Keratinocyte (primary cell): ENCODE results near the gene SAMD4A. TPM values are rescaled to one million over a fixed set of nuclear protein-coding genes. Genes with fewer than 3 reads are reported as not detected.
A peak's percentile ranks its signal among the peaks of the same experiment; 100 is the strongest.

Source experiments
- DNase-seq: peaks from one replicate; pipeline ENCODE4 v3.0.0-alpha.2; 2011; ENCODE audit warnings: low read depth, missing footprints, low spot score
- FAIRE-seq: peaks from 2 replicates; lab custom pipeline; 2011; peaks lifted over from hg19 to GRCh38; lab: Jason Lieb, UNC
- H2AFZ ChIP-seq: 2 replicates; pipeline ENCODE4 v1.6.0; 2012; ENCODE audit warnings: low read length, control low read depth, inconsistent platforms; ENCODE audit not compliant: control insufficient read depth
- H3K27ac ChIP-seq: 2 replicates; pipeline ENCODE4 v1.5.1; 2011; ENCODE audit warnings: low read length; ENCODE audit not compliant: control insufficient read depth, insufficient read depth
- H3K27me3 ChIP-seq: 3 replicates; pipeline ENCODE4 v1.6.0; 2011; ENCODE audit warnings: low read length; ENCODE audit not compliant: control insufficient read depth, insufficient read depth; ENCODE audit errors: extremely low read depth
- H3K36me3 ChIP-seq, 2 experiments: 2 replicates in 1 of 2; 3 replicates in 1 of 2; pipeline ENCODE4 v1.5.1; 2011; ENCODE audit warnings: low read length in 2 of 2, mild to moderate bottlenecking in 1 of 2; ENCODE audit not compliant: control insufficient read depth in 2 of 2, insufficient read depth in 2 of 2; ENCODE audit errors: extremely low read depth in 1 of 2
- H3K4me1 ChIP-seq: 3 replicates; pipeline ENCODE4 v1.5.1; 2011; ENCODE audit warnings: low read length; ENCODE audit not compliant: control insufficient read depth, insufficient read depth; ENCODE audit errors: extremely low read depth
- H3K4me2 ChIP-seq: 3 replicates; pipeline ENCODE4 v1.6.0; 2011; ENCODE audit warnings: low read depth, low read length; ENCODE audit not compliant: control insufficient read depth, insufficient read depth; ENCODE audit errors: extremely low read depth
- H3K4me3 ChIP-seq, 3 experiments: fragments of 200-600 bp in 1 of 3; sonication (generic) in 1 of 3; 2 replicates in 2 of 3; 3 replicates in 1 of 3; pipeline ENCODE4 v1.5.1; 2011 to 2016; ENCODE audit warnings: low read length in 3 of 3, mild to moderate bottlenecking in 3 of 3, control low read depth in 2 of 3, inconsistent platforms in 1 of 3, low read depth in 1 of 3, mixed read lengths in 1 of 3, mixed run types in 1 of 3, moderate library complexity in 1 of 3; ENCODE audit not compliant: control insufficient read depth in 2 of 3, insufficient read depth in 2 of 3; ENCODE audit errors: extremely low read depth in 1 of 3
- H3K79me2 ChIP-seq: 2 replicates; pipeline ENCODE4 v1.6.0; 2012; ENCODE audit warnings: low read length; ENCODE audit not compliant: control insufficient read depth, insufficient read depth
- H3K9ac ChIP-seq: 3 replicates; pipeline ENCODE4 v1.6.0; 2011; ENCODE audit warnings: low read length; ENCODE audit not compliant: control insufficient read depth, insufficient read depth; ENCODE audit errors: extremely low read depth
- H3K9me1 ChIP-seq: 3 replicates; pipeline ENCODE4 v1.6.0; 2011; ENCODE audit warnings: low read length; ENCODE audit not compliant: control insufficient read depth, insufficient read depth; ENCODE audit errors: extremely low read depth
- H3K9me3 ChIP-seq: 2 replicates; pipeline ENCODE4 v1.5.1; 2012; ENCODE audit warnings: low read depth, low read length; ENCODE audit not compliant: control insufficient read depth
- H4K20me1 ChIP-seq: 3 replicates; pipeline ENCODE4 v1.6.0; 2011; ENCODE audit warnings: low read length; ENCODE audit not compliant: control insufficient read depth, insufficient read depth; ENCODE audit errors: extremely low read depth
- EZH2 ChIP-seq: IDR thresholded peaks from one replicate; pipeline ENCODE4 v1.6.1; 2012; ENCODE audit warnings: inconsistent platforms, mild to moderate bottlenecking, low read length, moderate library complexity
- dilution Hi-C: fragments of 300-500 bp; cut with MboI; formaldehyde crosslinking; loops from one replicate; pipeline ENCODE4 v1.7.0; 2020; ENCODE audit warnings: low sequenced_read_pairs; ENCODE audit not compliant: extremely low pct_ligation_motif_present
- polyA plus RNA-seq, 5 experiments: library from polyadenylated mRNA; depleted of rRNA in 3 of 5; stranded (reverse) in 3 of 5; stranded (forward) in 1 of 5; unstranded in 1 of 5; fragments of >200 nt; gene quantifications; 1 replicate in 1 of 5; 2 replicates in 3 of 5; 3 replicates in 1 of 5; pipeline versions ENCODE4 v1.2.1 to v1.2.3, GENCODE V29; 2011 to 2012; ENCODE audit warnings: missing spikeins in 2 of 5, low read depth in 1 of 5, low replicate concordance in 1 of 5
- TF ChIP-seq, protein P1 (sequence below), 3 experiments: IDR thresholded peaks in 1 of 3; conservative IDR thresholded peaks in 1 of 3; optimal IDR thresholded peaks in 1 of 3; 2 replicates in 2 of 3; 3 replicates in 1 of 3; pipeline versions ENCODE3 to v1.5.1; 2011; ENCODE audit warnings: low read length in 3 of 3, mild to moderate bottlenecking in 3 of 3, moderate library complexity in 2 of 3, control low read depth in 1 of 3, inconsistent platforms in 1 of 3; ENCODE audit not compliant: insufficient read depth in 2 of 3; ENCODE audit errors: extremely low read depth in 1 of 3

SAMD4A gene
- polyA plus RNA-seq, 1 donor (not counting 4 experiments of a cell fraction or from before 2014, with no cell fraction given) = 16.2 TPM

DNA sequence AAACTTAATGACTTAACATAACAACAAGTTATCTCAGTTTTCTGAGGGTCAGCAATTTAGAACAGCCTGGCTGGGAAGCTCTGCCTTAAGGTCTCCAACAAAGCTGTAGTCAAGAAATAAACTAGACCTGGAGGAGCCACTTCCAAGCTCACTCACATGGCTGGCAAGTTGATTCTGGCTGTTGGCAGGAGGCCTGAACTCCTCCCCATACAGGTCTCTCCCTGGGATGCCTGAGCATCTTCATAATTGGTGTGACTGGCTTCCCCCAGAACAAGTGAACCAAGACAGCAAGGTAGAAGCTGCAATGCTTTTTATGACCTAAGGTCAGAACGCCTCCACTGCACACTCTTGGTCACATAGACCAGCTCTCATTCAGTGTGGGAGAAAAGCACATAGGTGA is 128.3 kb downstream of the SAMD4A start:
- no peak overlapping the region for H3K4me2 ChIP-seq
- H3K4me3 ChIP-seq = no peak overlapping the region
- peaks cover 0 to 3% of the 10 kb centered on the region in 2 experiments for H3K36me3 ChIP-seq
- FAIRE-seq (peak; percentile 74), DNase-seq (no peak)
- peaks cover 30% of the 10 kb centered on the region for H3K4me1 ChIP-seq
- no peaks in the 10 kb centered on the region for H3K27me3 ChIP-seq
- H3K79me2 ChIP-seq = peaks cover 17% of the 10 kb centered on the region
- no peaks in the 10 kb centered on the region for H3K9me1 ChIP-seq
- no peak overlapping the region for H3K27ac ChIP-seq
- no peaks in the 10 kb centered on the region for H4K20me1 ChIP-seq
- TF ChIP-seq, protein P1, sequence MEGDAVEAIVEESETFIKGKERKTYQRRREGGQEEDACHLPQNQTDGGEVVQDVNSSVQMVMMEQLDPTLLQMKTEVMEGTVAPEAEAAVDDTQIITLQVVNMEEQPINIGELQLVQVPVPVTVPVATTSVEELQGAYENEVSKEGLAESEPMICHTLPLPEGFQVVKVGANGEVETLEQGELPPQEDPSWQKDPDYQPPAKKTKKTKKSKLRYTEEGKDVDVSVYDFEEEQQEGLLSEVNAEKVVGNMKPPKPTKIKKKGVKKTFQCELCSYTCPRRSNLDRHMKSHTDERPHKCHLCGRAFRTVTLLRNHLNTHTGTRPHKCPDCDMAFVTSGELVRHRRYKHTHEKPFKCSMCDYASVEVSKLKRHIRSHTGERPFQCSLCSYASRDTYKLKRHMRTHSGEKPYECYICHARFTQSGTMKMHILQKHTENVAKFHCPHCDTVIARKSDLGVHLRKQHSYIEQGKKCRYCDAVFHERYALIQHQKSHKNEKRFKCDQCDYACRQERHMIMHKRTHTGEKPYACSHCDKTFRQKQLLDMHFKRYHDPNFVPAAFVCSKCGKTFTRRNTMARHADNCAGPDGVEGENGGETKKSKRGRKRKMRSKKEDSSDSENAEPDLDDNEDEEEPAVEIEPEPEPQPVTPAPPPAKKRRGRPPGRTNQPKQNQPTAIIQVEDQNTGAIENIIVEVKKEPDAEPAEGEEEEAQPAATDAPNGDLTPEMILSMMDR (optimal IDR thresholded peaks at IDR 0.05 in 1 of 3, IDR thresholded peaks at IDR 0.05 in 1 of 3, conservative IDR thresholded peaks at IDR 0.05 in 1 of 3; ENCODE audit: extremely low read depth in 1 of 3, insufficient read depth in 2 of 3, low read length in 3 of 3) = no peak
- no peak for TF ChIP-seq EZH2
- H3K9ac ChIP-seq = no peak overlapping the region
- H2AFZ ChIP-seq = no peak overlapping the region
- H3K9me3 ChIP-seq = no peaks in the 10 kb centered on the region
- dilution Hi-C loops = no loop called here

DNA sequence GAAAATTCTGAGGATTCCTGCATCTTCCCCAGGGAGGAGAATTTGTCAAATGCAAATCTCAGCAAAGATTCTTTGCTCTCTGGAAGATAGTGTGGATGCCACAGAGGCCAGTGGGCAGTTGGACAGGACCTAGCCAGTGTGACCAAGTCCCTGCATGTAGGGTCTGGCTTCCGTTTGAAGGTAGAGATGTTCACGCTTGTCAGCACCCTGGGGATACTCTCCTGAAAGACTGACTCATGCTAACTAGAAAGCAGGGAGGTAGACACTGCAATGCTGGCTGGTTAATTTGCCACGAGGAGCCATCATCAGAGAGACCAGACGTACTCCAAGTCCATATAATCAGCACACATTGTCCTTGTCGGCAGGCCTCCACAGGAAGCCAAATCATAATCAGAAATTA is 130.1 kb downstream of the SAMD4A start:
- Histone ChIP-seq H3K9me1 (no peaks in the 10 kb centered on the region), H3K9ac (peak overlapping the region; percentile 11), H4K20me1 (no peaks in the 10 kb centered on the region), H3K36me3 (peaks cover 0 to 5% of the 10 kb centered on the region in 2 experiments), H3K79me2 (peaks cover 10% of the 10 kb centered on the region), H3K27ac (peak overlapping the region; percentile 72), H3K4me1 (peaks cover 30% of the 10 kb centered on the region), H3K9me3 (no peaks in the 10 kb centered on the region), H3K4me3 (no peak overlapping the region), H2AFZ (peak overlapping the region; percentile 1), H3K4me2 (peak overlapping the region; percentile 33), H3K27me3 (no peaks in the 10 kb centered on the region)
- TF ChIP-seq, protein P1 (optimal IDR thresholded peaks at IDR 0.05 in 1 of 3, IDR thresholded peaks at IDR 0.05 in 1 of 3, conservative IDR thresholded peaks at IDR 0.05 in 1 of 3; ENCODE audit: extremely low read depth in 1 of 3, insufficient read depth in 2 of 3, low read length in 3 of 3) = no peak
- TF ChIP-seq EZH2 = no peak
- peak; percentile 98 for FAIRE-seq
- peak; percentile 66 for DNase-seq
- dilution Hi-C loops = no loop called here
